GM13976 (cell line): ENCODE measurements around the gene PDGFC.

Source experiments
- DNase-seq: peaks from one replicate; pipeline ENCODE4 v3.0.0; 2012; ENCODE audit warnings: low spot score
- CTCF ChIP-seq: IDR thresholded peaks from 2 replicates; pipeline ENCODE4 v1.5.1; 2012; ENCODE audit warnings: borderline replicate concordance, mild to moderate bottlenecking; ENCODE audit not compliant: insufficient read depth; ENCODE audit errors: extremely low read depth, missing control alignments, control extremely low read depth
- in situ Hi-C: fragments of 300-500 bp; cut with MboI; formaldehyde crosslinking; loops from one replicate; pipeline ENCODE4 v1.12.0; 2022; ENCODE audit warnings: low sequenced_read_pairs, mixed read lengths, inconsistent platforms; ENCODE audit not compliant: unreplicated experiment

PDGFC gene

GRCh38 chr4:156998500-156999174 is 27.0 kb upstream of the PDGFC start:
- TF ChIP-seq CTCF, result no peak
- DNase-seq, result no peak
- in situ Hi-C loops, result no loop called here

- TF ChIP-seq CTCF, result no peak
- no peak for DNase-seq
- in situ Hi-C loops, result no loop called here
Measured at GRCh38 chr4:156992943-156993342, 21.3 kb upstream of the PDGFC start.

GRCh38 chr4:156991161-156991560 is 19.6 kb upstream of the PDGFC start:
- no peak for TF ChIP-seq CTCF
- in situ Hi-C loops, result no loop called here
- DNase-seq, result no peak

- TF ChIP-seq CTCF, result no peak
- no peak for DNase-seq
- in situ Hi-C loops, result no loop called here
Measured at GRCh38 chr4:156983366-156983765, 11.8 kb upstream of the PDGFC start.

GRCh38 chr4:156981262-156981769 is 9.7 kb upstream of the PDGFC start:
- in situ Hi-C loops, result no loop called here

GRCh38 chr4:156977435-156978160 is 6.0 kb upstream of the PDGFC start:
- no peak for TF ChIP-seq CTCF
- in situ Hi-C loops, result no loop called here
- no peak for DNase-seq

More at GRCh38 chr4:156981262-156981769, 9.7 kb upstream of the PDGFC start:
- DNase-seq, result no peak
- TF ChIP-seq CTCF, result no peak

- no peak for DNase-seq
- TF ChIP-seq CTCF, result no peak
- in situ Hi-C loops, result no loop called here
Measured at GRCh38 chr4:156976147-156976546, 4.5 kb upstream of the PDGFC start.
